Stimulated activated CD4-positive, alpha-beta T cell treated with anti-CD3 and anti-CD28 coated beads, TNF-alpha, amount 100 ng/mL, for 48 hours (primary cell): ENCODE data around the gene WRAP73.
A peak's percentile ranks its signal among the peaks of the same experiment; 100 is the strongest.

Experiments used
- DNase-seq, 3 donors: peaks; one replicate each; pipeline ENCODE4 v3.0.0-alpha.2; 2020; ENCODE audit warnings: low read depth in 3 of 3

The WRAP73 gene

GRCh38 chr1:3649342-3650247, at the start of gene WRAP73:
Gene WRAP73 (minus strand): TSS chr1:3650103. CDS start chr1:3649999, 104 bp downstream.
- DNase-seq: peak; percentile 75 to 88 (median 86)

- no peak for DNase-seq
Measured at GRCh38 chr1:3699596-3699995, 49.7 kb upstream of the WRAP73 start.

GRCh38 chr1:3698660-3699408, 48.9 kb upstream of the WRAP73 start:
- no peak for DNase-seq

GRCh38 chr1:3697810-3698209, 47.9 kb upstream of the WRAP73 start:
- DNase-seq: no peak

DNA sequence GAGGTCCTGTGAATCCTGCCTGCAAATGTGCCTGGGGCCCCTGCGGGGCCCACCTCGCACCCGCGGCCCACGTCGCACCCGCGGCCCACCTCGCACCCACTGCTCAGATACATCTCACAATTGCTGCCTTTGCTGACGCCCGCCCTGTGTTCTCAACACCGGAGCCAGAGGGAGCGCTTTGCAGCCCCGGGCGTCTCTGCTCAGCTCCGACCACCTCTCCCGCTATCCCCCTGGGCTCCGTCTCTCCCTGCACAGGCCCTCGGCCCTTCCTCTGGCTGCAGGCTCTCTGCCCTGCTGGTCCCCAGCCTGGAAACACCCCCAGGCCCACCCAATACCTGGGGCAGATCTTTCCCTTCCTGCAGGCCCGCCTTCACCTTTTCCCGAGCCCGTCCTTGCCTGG, 47.2 kb upstream of the WRAP73 start:
- no peak for DNase-seq

GRCh38 chr1:3696689-3697088, 46.8 kb upstream of the WRAP73 start:
- no peak for DNase-seq

DNA sequence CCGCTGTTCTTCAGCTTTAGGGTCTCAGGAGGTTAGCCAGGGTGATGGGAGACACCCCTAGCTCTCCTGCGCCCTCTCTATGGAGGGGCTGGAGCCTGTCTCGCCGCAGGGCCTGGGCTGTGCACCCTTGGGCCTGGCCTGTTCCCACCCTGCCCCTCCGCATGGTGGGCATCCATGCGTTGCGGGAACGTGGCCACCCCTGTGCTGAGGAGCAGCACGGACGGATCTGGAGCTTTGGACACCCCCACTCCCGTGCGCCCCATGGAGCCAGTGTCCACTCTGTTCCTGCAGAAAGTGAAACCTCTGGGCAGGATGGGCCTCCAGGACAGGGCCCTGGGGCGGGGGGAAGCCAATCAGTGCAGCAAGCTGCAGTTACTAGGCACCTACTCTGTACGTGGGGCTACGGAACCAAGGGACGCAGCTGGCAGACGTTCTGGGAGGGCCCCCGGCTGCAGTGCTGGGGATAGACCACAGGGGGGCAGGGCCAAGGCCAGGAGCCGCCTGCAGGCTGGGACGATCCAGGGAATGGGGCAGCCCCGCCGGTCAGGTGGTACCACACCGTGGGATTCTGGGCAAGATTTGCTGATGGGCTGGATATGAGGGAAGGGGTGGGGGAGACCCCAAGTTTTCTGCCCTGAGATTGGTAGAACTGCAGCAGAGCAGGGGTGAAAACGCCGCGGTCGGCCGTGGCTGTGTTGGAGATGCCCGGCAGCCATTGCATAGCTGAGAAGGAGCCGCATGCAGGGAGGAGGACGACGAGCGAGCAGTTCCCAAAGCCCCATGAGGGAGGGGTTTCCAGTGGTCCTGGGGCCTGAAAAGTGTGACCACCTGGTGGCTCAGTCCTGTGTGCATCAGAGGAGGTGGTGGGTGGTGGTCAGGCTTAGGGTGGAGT, 45.7 kb upstream of the WRAP73 start:
- peak in 2 of 3 donors; percentile 11 to 16 for DNase-seq

DNA sequence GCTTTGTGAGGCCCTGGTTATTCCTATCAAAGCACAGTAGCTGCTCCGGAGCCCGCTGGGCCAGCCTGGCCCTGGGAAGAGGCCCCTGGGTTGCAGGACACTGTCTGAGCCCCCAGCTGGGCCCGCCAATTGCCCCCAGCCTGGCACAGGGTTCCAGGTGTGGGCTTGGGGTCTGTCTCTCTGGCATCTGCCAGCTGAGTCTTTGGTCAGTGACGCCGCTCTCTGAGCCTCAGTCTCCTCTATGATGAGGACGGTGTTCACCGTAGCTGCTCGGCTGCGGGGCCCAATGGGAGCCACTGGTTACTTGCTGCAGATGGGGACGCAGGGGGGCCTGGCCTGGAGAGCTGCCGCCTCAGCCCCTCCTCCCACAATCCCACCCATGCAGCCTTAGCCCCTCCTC, 43.4 kb upstream of the WRAP73 start:
- DNase-seq: no peak

DNA sequence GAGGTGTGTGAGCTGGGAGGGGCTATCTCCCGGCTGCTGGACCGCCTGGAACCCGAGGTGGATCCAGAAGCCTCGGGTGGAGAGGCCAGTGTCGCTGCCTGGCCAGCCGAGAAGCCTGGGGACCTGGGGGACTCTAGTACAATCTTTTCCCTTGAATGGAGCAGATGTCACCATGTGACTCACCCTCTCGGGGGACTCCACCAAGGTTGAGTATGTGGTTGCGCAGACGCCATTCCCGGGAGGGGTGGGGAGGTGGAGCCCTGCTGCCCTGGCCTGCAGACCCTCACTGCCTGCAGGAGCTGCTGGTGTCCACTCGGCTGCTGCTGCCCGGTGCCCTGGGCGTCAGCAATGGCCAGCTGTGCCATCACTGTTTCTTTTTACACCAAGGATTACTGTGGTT, 42.7 kb upstream of the WRAP73 start:
- DNase-seq: no peak

DNA sequence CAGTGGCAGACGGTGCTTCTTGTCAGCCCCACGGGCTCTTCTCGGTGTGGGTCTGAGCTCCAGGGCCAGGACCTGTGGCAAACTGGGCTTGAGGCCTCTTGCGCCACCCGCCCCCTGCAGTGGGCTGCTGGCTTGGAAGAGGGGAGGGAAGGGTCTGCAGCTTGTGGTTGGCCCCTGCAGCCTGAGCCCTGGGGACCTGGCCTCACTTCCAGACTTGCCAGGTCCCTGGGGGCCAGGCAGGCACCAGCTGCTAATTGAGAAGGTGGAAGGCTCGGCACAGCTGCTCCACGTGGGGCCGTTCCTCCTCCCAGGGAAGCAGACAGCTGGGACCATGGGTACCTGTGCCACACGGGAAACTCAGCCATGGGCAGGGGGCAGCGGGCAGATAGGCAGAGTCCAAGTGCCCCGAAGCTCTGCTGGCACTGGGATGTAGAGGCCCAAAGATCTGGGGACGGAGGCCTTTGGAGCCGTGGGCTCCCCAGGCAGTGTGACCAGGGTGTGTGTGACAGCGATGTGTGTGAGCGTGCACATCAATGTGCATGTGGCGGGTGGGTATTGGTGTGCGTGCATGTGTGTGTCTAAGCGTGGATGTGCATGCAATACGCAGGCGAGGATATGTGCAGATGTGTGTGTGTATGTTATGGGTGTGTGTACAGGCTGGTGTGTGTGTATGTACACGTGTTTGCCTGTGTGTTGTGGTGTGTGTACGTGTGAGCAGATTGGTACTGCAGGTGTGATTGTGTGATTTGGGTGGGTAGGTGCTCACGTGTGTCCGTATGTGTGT, 41.7 kb upstream of the WRAP73 start:
- no peak for DNase-seq

DNA sequence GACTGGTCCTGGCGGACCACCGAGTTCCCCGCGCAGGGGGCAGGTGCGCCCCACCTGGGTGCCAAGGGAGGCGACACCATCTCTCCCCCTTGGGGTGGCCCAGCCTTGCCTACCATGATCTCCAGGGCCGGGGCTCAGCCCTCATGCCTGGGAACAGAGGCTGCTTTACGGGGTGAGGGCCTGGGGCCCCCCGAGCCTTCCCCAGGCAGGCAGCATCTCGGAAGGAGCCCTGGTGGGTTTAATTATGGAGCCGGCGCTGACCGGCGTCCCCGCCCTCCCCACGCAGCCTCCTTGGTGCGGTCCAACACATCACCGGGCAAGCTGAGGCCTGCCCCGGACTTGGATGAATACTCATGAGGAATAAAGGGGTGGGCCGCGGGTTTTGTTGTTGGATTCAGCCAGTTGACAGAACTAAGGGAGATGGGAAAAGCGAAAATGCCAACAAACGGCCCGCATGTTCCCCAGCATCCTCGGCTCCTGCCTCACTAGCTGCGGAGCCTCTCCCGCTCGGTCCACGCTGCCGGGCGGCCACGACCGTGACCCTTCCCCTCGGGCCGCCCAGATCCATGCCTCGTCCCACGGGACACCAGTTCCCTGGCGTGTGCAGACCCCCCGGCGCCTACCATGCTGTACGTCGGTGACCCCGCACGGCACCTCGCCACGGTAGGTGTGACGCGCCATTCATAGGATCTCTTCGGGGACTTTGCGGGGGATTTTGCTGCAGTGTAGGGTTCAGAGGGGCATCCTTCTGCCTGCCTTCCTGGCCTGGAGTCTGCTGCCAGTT, 40.6 kb upstream of the WRAP73 start:
- DNase-seq: no peak

DNA sequence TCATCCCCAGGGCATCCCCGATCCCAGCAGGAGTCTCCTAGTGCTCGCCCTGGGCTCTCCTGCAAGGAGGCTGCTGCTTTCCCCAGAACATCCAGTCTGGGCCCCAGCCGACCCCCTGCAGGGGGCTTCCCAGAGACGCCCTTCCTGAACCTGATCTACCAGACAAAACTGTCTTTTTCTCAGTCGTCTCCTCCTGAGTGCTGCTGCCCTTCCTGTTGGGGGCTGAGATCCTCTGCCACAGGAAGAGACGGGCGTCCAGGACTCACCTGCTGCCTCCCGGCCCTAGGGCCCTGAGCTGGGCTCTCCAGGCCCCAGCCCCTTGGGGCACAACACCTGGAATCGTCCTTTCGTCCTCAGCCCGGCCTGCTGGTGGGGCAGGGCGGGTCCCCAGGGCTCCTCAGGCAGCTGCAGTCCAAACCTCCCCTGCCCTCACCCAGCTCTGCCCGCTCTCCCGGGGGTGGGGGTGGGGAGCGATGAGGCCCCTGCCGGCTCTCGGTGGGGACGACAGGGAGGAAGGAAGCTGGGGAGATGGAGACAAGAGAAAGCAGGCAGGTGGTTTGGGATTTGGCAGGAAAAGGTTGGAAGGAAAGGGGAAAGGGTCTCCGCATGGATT, 39.3 kb upstream of the WRAP73 start:
- DNase-seq: no peak

DNA sequence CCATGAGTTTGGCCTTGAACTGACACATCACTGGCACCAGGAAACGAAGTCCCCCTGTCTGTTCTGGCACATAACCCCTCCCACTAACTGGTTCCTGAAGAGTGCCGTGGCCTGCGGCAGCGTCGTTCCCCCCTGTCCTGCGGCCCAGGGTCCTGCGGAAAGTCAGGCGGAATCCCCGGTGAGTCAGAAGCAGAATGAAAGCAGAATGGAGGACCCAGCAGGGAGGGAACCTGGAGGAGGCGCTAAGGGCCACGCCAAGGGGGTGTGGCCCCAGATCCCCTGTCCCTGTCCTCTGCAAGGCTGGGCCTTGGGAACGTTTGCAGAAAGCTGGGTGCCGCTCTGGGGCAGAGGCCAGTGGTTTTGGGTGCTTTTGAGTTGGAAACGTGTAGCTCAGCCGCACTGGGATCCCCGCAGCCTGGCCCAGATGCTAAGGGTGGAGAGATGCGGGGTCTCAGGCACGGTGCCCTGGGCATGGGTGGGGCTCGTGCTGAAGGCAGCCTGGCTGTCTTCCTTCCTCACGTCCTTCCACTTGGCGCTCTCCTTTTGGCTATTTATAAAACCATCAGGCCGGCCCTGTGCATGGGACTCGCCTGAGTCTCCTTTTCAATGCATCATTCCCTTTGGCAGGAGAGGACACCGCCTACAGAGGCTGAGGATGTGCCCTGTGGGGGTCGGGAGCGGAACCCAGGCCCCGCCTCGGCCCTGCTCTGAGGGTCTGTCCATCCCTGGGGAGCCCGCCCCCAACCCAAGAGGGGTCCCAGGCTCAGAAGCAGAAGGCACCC, 38.6 kb upstream of the WRAP73 start:
- no peak for DNase-seq

DNA sequence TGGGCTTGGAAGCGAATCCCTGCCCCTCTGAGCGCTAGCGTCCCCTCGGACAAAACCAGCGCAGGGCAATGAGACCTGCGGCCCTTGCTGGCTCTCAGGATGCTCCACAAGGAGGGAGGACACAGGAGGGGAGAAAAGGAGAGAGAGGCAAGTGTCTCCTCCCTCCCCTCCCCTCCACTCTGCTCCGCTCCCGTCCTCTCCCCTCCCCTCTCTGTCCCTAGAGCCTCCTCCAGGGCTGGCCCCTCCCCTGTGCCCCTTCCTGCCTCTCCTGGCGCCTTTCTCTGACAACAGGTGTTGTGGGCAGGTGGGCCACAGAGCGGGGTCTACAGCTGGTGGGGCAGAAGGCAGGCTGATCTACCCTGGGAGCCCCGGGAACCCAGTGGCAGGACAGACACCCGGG, 37.6 kb upstream of the WRAP73 start:
- no peak for DNase-seq

DNA sequence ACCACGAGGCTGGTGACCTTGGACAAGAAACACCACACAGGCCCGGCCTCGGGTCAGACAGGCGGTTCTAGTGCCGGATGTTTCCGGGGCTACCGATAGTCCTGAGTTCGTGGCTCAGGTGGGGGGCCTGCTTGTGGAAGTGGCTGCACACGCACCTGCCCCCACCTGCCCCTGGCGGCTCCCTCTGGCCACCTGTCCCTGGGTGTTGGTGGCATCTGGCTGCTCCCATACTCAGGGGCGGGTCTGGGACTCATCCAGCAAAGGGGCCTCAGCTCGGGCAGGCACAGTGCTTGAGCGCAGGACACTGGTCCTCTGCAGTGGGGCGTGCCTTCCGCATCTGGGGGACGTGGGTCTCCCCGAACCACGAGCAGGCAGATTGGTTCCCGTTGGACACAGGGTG, 36.0 kb upstream of the WRAP73 start:
- DNase-seq: no peak

GRCh38 chr1:3685222-3685621, 35.3 kb upstream of the WRAP73 start:
- no peak for DNase-seq

GRCh38 chr1:3683992-3684391, 34.1 kb upstream of the WRAP73 start:
- DNase-seq: no peak

- DNase-seq: no peak
Measured at GRCh38 chr1:3683197-3683596, 33.3 kb upstream of the WRAP73 start.
